Measurements from ENCODE around the gene CPTP.

CPTP gene

DNA sequence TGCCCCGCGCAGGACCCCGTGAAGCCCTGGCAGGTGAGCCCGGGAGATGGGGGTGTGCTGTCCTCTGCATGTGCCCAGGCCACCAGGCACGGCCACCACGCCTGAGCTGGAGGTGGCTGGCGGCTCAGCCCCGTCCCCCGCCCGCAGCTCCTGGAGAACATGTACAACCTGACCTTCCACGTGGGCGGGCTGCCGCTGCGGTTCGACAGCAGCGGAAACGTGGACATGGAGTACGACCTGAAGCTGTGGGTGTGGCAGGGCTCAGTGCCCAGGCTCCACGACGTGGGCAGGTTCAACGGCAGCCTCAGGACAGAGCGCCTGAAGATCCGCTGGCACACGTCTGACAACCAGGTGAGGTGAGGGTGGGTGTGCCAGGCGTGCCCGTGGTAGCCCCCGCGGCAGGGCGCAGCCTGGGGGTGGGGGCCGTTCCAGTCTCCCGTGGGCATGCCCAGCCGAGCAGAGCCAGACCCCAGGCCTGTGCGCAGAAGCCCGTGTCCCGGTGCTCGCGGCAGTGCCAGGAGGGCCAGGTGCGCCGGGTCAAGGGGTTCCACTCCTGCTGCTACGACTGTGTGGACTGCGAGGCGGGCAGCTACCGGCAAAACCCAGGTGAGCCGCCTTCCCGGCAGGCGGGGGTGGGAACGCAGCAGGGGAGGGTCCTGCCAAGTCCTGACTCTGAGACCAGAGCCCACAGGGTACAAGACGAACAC is 8.3 kb downstream of the CPTP start:
- H3K4me3 ChIP-seq (ENCODE audit: low read depth, low read length) = no peak overlapping the region

- H3K4me3 ChIP-seq (ENCODE audit: low read depth, low read length) = no peak overlapping the region
Observed at GRCh38 chr1:1333551-1334241, 9.1 kb downstream of the CPTP start.

- no peak overlapping the region for H3K4me3 ChIP-seq (ENCODE audit: low read depth, low read length)
Observed at GRCh38 chr1:1334835-1335234, 10.2 kb downstream of the CPTP start.

DNA sequence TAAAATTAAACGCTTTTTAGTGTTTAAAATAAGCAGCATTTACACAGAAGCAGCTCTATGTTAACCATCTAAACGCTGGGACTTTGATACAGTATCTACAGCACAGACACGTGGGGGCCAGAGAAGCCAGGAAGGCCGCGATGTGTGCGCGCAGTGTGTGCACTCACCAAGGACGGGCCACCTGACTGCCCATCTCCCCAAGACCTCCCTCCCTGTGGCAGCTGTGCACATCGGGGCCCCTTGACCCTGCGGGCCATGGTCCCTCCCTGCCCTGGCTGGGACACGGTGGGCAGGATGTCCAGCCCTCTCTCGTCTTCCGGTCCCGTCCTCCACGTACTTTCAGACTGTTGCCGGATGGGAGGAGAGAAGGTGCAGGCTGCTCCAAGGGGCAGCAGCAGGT is 10.7 kb downstream of the CPTP start:
- no peak overlapping the region for H3K4me3 ChIP-seq (ENCODE audit: low read depth, low read length)

GRCh38 chr1:1335792-1336248 is 11.2 kb downstream of the CPTP start:
- H3K4me3 ChIP-seq (ENCODE audit: low read depth, low read length) = no peak overlapping the region

GRCh38 chr1:1336446-1336845 is 11.8 kb downstream of the CPTP start:
- H3K4me3 ChIP-seq (ENCODE audit: low read depth, low read length) = no peak overlapping the region

GRCh38 chr1:1336931-1337792 is 12.6 kb downstream of the CPTP start:
- no peak overlapping the region for H3K4me3 ChIP-seq (ENCODE audit: low read depth, low read length)

GRCh38 chr1:1337793-1338147 is 13.2 kb downstream of the CPTP start:
- H3K4me3 ChIP-seq (ENCODE audit: low read depth, low read length) = no peak overlapping the region

DNA sequence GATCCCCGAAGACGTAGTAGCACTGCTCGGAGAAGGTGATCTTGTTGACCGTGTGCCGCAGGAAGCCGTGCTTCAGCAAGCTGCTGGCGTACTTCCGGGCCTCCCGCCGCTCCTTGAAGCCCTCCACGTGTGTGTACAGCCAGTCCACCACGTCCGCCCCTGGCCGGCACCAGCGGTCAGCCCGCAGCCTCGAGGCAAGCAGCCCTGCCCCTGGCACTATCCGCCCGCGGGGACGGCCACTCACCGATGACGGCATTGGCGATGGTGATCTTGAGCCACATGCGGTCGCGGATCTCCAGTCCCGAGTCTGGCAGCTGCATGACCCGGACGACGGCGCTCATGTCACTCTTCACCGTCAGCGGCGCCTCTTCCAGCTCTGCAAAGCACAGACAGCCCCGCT is 13.7 kb downstream of the CPTP start:
- no peak overlapping the region for H3K4me3 ChIP-seq (ENCODE audit: low read depth, low read length)

DNA sequence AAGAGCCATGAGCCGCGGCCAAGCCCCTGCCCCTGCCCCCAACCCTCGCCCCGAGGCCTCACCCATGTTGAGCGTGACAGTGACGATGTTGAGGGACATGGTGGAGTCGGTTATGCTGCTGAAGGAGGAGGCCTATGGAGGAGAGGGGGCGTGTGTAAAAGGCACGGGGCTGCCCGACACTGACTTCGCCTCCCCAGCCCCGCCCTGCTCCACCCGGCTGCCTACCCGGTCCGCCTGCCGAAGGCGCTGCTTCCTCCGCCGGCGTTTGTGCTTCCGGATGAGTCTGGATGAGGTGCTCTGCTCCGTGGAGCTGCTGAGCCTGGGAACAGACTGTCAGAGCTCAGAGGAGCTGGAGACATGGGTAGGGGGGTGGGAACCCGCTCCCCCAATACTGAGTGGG is 15.6 kb downstream of the CPTP start:
- no peak overlapping the region for H3K4me3 ChIP-seq (ENCODE audit: low read depth, low read length)

GRCh38 chr1:1340791-1341548 is 16.4 kb downstream of the CPTP start:
- H3K4me3 ChIP-seq (ENCODE audit: low read depth, low read length) = no peak overlapping the region

DNA sequence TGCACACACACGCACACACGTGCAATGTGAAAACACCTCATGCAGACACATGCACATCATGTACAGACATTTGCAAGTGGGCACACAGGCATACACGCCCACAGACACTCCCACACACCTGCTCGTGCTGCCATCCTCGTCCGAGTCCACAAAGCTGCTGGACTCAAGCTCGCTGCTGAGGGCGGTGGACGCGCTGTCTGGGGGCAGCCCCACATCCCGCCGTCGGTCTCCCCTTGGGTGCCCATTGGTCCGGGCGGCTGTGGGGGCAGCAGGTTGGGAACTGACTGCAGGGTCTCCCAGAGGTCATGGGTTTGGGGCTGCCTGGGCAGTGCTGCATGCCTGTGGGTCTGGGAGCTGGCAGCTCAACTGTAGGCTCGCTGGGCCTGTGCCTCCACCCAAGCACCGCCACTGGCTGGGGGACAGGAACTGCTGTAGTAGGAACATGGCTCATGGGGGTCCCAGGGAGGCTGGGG is 17.0 kb downstream of the CPTP start:
- no peak overlapping the region for H3K4me3 ChIP-seq (ENCODE audit: low read depth, low read length)

GRCh38 chr1:1342061-1342562 is 17.5 kb downstream of the CPTP start:
- H3K4me3 ChIP-seq (ENCODE audit: low read depth, low read length) = no peak overlapping the region

GRCh38 chr1:1342584-1343115 is 18.0 kb downstream of the CPTP start:
- H3K4me3 ChIP-seq (ENCODE audit: low read depth, low read length) = no peak overlapping the region

DNA sequence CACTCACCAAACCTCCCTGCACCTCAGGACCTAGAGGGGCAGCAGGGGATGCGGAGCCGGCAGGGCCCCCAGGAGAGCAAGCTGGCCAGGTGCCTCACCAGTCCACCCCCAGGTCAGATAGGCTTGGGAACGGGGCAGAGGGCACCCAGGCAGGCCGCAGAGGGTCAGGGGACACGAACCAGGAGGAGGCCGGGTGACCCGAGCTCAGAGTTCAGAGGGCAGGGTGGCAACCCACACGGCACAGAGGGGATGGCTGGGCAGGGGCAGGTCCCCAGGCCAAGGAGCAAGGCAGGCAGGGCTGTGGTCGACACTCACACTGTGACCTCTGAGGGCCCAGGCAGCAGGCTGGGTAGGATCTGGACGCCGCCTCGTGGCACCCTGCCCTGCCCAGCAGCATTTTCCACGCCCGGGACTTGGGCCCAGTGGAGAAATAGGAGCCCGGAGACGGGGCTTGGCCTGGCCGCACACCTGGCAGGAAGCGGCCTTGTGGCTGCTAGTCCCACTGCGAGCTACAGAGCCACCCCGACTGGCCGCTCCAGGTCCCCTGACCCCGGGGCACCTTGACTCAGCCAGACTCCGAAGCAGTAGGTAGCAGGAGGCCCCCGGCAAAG is 19.3 kb downstream of the CPTP start:
- no peak overlapping the region for H3K4me3 ChIP-seq (ENCODE audit: low read depth, low read length)

DNA sequence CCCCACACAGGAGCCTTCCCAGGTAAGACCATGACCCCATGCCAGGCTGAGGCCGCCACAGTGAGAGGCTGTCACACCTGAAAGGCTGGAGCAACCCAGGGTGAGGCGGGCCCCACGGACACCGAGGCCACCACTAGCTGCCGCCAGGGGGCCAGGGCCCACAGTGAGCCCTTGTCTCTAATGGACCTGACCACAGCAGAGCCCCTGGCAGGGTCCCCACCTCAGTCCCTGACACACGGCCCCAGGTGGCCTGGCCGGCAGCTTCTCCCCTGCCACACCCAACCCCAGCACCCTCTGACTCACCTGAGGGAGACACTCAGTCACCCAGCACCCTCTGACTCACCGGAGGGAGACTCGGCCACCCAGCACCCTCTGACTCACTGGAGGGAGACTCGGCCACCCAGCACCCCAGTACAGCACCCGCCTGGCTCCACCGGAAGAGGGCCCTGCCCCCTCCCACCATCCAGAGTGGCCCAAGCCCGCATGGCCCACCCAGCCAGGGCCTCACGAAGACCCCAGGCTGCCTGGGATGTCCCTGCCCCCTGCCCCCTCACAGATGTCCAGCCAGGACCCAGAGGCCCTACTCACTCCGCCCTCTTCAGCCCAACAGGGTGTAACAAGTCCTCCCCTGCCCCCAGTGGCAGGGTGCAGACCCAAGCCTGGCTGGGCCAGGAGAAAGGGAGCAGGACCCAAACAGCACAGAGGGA is 20.2 kb downstream of the CPTP start:
- no peak overlapping the region for H3K4me3 ChIP-seq (ENCODE audit: low read depth, low read length)

- no peak overlapping the region for H3K4me3 ChIP-seq (ENCODE audit: low read depth, low read length)
Observed at GRCh38 chr1:1345384-1345783, 20.8 kb downstream of the CPTP start.

DNA sequence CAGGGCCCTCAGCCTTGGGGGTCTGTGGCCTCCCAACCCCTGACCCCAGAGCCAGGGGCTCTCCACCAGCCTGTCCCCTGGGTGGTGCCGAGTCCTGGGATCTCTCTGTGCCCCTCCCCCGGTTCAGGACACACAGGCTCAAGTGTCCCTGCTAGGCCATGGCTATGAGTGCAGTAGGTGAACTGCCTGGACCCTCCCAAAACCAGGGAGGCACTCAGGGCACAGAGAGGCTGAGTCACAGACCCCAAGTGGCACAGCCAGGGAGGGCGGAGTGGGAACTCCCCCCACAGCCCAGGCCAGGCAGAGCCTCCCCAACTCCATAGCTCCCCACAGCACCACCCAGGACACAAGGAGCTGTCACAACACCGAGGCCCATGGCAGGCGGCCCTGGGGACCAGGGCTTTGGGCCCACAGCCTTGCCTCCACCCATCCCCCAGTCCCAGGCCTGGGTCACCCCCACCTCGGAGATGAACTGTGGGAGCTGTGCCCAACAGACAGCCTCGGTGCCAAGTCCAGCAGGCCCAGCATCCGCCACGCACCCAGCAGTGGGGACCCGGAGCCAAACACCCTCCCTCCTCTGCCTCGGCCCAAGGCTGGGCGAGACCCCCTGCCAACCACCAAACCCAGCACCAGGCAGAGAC is 21.4 kb downstream of the CPTP start:
- H3K4me3 ChIP-seq (ENCODE audit: low read depth, low read length) = no peak overlapping the region

DNA sequence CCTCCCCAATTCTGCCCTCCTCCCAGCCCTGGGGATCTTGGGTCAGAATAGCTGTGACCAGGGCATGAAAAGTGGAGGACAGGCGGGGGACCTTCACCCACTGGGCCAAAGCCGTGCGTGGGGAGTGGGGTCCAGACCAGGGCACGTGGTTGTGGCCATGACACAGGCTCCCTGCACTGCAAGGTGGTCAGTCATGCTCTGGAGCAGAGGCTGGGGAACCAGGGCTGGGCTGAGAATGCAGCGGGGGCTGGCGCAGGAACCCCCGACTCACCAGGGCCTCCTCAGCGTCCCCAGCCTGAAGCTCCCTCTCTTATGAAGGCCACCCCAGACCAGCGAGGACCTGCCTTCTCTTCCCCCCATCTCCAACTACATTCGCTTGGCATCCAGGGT is 21.9 kb downstream of the CPTP start:
- no peak overlapping the region for H3K4me3 ChIP-seq (ENCODE audit: low read depth, low read length)

Measured in iPS-11a (cell line).